ENCODE results near the gene RNF126.
"Not testable (repeated sequence)": the region's sequence is repeated elsewhere in the genome, so short reads cannot be mapped to it uniquely, and the experiment has no call there.

Gene RNF126

DNA sequence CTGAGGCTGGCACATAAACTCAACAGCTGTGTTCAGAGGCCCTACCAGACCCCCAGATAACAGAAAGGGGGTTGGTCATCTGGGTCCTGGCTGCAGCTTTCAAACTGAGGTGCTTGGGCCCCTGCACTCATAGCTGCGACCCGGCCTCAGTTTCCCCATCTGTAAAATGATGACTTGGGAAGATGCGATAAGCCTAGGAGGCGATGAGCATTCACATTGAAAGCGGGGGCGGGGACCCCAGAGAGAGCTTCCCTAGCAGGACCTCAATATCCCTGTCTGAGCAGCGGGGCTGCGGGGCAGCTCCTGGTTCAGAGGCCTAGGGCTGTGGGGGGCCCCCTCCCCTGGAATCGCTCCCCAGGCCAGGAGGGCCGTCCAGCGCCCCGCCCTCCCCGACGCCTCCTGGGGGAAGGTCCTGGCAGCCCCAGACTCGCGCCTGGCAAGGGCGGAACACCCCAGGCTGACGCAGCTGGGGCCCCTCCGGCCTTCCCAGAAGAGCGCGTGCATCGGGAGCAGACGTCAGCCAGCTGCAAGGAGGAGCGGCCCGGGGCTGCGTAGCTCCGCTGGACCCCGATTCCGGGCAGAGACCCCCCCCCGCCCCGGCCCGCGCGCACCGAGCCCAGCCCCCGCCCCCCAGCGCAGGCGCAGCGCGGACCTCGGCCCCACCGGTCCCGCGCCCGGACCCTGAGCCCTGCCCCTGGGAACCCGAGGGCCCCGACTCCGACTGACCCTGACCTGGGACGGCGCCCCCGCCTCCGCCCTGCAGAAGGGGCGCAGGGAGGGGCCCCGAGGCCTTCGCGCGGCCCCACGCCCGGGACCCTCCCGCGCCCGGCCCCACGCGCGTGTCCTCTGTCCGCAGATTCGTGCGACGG, 16.6 kb upstream of the RNF126 start:
- H3K4me1 Mint-ChIP-seq (ENCODE audit: low read depth in 2 of 2), result peaks cover 5 to 8% of the 10 kb centered on the region in 2 donors
- peaks cover 4% of the 10 kb centered on the region for H3K36me3 Mint-ChIP-seq (ENCODE audit: insufficient read depth)
- ATAC-seq (replicated peaks), result no peak
- H3K27ac Mint-ChIP-seq, result no peak overlapping the region
- peaks cover 9 to 12% of the 10 kb centered on the region in 2 donors for H3K27me3 Mint-ChIP-seq
- peak overlapping the region; percentile 58 to 78 for H3K4me3 Mint-ChIP-seq
- no peak for DNase-seq
- H3K9me3 Mint-ChIP-seq, result no peaks in the 10 kb centered on the region

GRCh38 chr19:678791-679388, 15.9 kb upstream of the RNF126 start:
- DNase-seq, result no peak
- ATAC-seq (replicated peaks), result no peak
- Mint-ChIP-seq H3K27ac (no peak overlapping the region), H3K9me3 (no peaks in the 10 kb centered on the region), H3K36me3 (ENCODE audit: insufficient read depth) (peaks cover 4% of the 10 kb centered on the region), H3K4me1 (ENCODE audit: low read depth in 2 of 2) (peaks cover 5 to 8% of the 10 kb centered on the region in 2 donors), H3K27me3 (peaks cover 13 to 16% of the 10 kb centered on the region in 2 donors), H3K4me3 (peak overlapping the region; percentile 58 to 59)

DNA sequence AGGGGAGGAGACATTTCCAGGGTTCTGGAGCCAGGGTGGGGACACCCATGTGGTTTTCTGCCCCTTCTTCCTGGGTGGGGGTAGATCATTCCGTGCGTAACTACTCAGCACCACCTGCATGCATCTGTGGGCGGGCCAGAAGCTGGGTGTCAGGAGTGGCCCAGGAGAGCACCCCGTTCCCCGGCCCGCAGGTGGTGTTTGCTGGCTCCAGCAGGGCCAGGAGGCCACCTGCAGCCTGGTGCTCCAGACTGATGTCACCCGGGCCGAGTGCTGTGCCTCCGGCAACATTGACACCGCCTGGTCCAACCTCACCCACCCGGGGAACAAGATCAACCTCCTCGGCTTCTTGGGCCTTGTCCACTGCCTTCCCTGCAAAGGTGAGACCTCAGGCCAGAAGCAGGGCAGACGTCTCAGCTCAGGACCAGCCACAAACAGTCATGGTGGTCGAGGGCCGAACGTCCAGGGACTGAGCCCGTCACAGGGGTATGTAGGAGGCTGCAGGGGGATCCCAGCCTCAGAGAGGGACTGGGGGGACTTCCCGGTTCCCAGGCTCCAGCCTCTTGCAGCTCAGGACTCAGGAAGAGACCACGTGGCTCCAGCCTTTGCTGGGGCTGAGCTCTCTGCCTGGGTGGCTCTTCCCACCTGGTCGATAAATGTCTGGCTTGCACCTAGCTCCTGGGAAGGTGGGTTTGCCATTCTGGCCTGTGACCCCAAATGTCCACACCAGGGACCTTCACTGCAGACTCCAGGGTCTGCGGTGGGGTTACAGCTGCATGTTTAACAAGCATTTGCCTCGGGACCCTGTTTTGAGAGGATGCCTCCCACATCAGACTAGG, 14.8 kb upstream of the RNF126 start:
- no peak for ATAC-seq (replicated peaks)
- Mint-ChIP-seq H3K4me3 (peak overlapping the region in 1 of 2 donors; percentile 12), H3K27ac (no peak overlapping the region), H3K4me1 (ENCODE audit: low read depth in 2 of 2) (peaks cover 5 to 8% of the 10 kb centered on the region in 2 donors), H3K9me3 (no peaks in the 10 kb centered on the region), H3K27me3 (peaks cover 19 to 23% of the 10 kb centered on the region in 2 donors), H3K36me3 (ENCODE audit: insufficient read depth) (peaks cover 4% of the 10 kb centered on the region)
- DNase-seq, result no peak

GRCh38 chr19:677201-677600, 14.2 kb upstream of the RNF126 start:
- Mint-ChIP-seq H3K27me3 (peaks cover 19 to 23% of the 10 kb centered on the region in 2 donors), H3K36me3 (ENCODE audit: insufficient read depth) (peaks cover 4% of the 10 kb centered on the region)
- DNase-seq, result no peak

DNA sequence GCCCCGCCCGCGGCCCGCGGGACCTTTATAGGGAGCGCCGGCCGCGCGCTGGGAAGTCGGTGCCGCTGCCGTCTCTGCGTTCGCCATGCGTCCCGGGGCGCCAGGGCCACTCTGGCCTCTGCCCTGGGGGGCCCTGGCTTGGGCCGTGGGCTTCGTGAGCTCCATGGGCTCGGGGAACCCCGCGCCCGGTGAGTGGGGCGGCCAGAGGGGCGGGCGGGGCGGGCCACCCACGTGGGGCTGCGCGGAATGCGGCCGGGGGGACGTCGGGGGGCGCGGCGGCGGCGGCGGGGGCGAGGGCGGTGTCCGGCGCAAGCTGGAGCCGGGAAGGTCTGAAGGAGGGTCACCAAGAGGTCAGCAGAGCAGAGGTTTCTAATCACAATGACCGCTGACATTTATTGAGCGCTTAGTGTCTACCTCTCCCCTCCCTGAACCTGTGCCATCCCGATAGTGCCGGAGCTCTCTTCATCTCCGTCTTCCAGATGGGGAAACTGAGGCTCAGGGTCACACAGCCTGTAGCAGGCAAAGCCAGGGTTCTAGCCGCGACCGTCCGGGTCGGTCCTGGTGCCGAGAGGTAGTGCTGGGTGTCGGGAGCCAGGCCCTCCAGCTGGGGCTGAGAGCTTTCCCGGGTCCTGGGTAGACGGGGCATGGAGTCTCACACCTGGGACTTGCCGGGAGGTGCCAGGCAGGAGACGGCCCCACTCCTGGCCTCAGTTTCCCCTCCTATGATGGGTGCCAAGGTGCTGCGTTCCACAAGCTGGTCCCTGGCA, 13.5 kb upstream of the RNF126 start, which contains the start of gene FSTL3:
FSTL3 (plus strand) TSS at position 54 of the 767 bp plus-strand sequence; CDS start at position 86, 32 bp downstream.
- no peaks in the 10 kb centered on the region for H3K9me3 Mint-ChIP-seq
- peaks cover 4% of the 10 kb centered on the region for H3K36me3 Mint-ChIP-seq (ENCODE audit: insufficient read depth)
- DNase-seq (no peak), ATAC-seq (replicated peaks) (no peak)
- H3K27me3 Mint-ChIP-seq, result peaks cover 19 to 23% of the 10 kb centered on the region in 2 donors
- peaks cover 5 to 8% of the 10 kb centered on the region in 2 donors for H3K4me1 Mint-ChIP-seq (ENCODE audit: low read depth in 2 of 2)
- no peak within 1 kb of the TSS for H3K4me3 Mint-ChIP-seq
- no peak within 1 kb of the TSS for H3K27ac Mint-ChIP-seq

More at GRCh38 chr19:677201-677600, 14.2 kb upstream of the RNF126 start:
- no peak for ATAC-seq (replicated peaks)
- no peak overlapping the region for H3K4me3 Mint-ChIP-seq
- peaks cover 5 to 8% of the 10 kb centered on the region in 2 donors for H3K4me1 Mint-ChIP-seq (ENCODE audit: low read depth in 2 of 2)
- no peak overlapping the region for H3K27ac Mint-ChIP-seq
- no peaks in the 10 kb centered on the region for H3K9me3 Mint-ChIP-seq

DNA sequence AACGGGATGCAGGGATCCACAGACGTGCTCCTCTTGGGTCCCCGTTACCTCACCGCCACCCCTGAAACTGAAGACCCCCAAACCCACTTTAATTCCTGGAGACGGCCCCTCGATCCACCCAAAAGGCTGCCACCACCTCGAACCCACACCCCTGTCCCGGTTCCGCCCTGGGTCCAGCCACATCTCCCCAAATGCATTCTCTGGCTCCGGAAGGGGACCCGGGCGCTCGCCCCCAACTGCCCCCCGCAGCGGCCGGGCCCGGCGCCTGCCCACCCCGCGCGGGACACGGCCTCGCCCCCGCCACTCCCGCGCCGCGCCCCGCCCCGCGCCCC, 13.0 kb upstream of the RNF126 start:
- Mint-ChIP-seq H3K27me3 (peaks cover 19 to 23% of the 10 kb centered on the region in 2 donors), H3K9me3 (no peaks in the 10 kb centered on the region), H3K4me3 (no peak overlapping the region), H3K27ac (no peak overlapping the region), H3K4me1 (ENCODE audit: low read depth in 2 of 2) (peaks cover 5 to 8% of the 10 kb centered on the region in 2 donors), H3K36me3 (ENCODE audit: insufficient read depth) (peaks cover 4% of the 10 kb centered on the region)
- no peak for DNase-seq
- no peak for ATAC-seq (replicated peaks)

GRCh38 chr19:674282-675151, 11.5 kb upstream of the RNF126 start:
- Mint-ChIP-seq H3K9me3 (no peaks in the 10 kb centered on the region), H3K4me1 (ENCODE audit: low read depth in 2 of 2) (peaks cover 0 to 4% of the 10 kb centered on the region in 2 donors), H3K36me3 (ENCODE audit: insufficient read depth) (no peaks in the 10 kb centered on the region), H3K27me3 (peaks cover 19 to 23% of the 10 kb centered on the region in 2 donors), H3K27ac (no peak overlapping the region), H3K4me3 (no peak overlapping the region)
- no peak for ATAC-seq (replicated peaks)
- DNase-seq, result no peak

- no peak for DNase-seq
- Mint-ChIP-seq H3K9me3 (no peaks in the 10 kb centered on the region), H3K4me1 (ENCODE audit: low read depth in 2 of 2) (peaks cover 0 to 4% of the 10 kb centered on the region in 2 donors), H3K27ac (no peak overlapping the region), H3K4me3 (no peak overlapping the region), H3K27me3 (peaks cover 20 to 23% of the 10 kb centered on the region in 2 donors), H3K36me3 (ENCODE audit: insufficient read depth) (no peaks in the 10 kb centered on the region)
- ATAC-seq (replicated peaks), result peak; percentile 46
These were observed 7.6 kb upstream of the RNF126 start for GRCh38 chr19:670609-671075.

- DNase-seq; H3K27ac Mint-ChIP-seq; H3K9me3 Mint-ChIP-seq; H3K36me3 Mint-ChIP-seq (ENCODE audit: insufficient read depth); H3K4me3 Mint-ChIP-seq; H3K4me1 Mint-ChIP-seq (ENCODE audit: low read depth in 2 of 2); ATAC-seq (replicated peaks): not testable (repeated sequence)
- H3K27me3 Mint-ChIP-seq, result peaks cover 7 to 10% of the 10 kb centered on the region in 2 donors
These were observed 5.8 kb upstream of the RNF126 start for GRCh38 chr19:668675-669434.

- not testable (repeated sequence) for H3K27me3 Mint-ChIP-seq; DNase-seq; H3K4me3 Mint-ChIP-seq; H3K27ac Mint-ChIP-seq; H3K9me3 Mint-ChIP-seq; ATAC-seq (replicated peaks)
- Mint-ChIP-seq H3K36me3 (ENCODE audit: insufficient read depth) (peaks cover 13% of the 10 kb centered on the region), H3K4me1 (ENCODE audit: low read depth in 2 of 2) (peaks cover 4 to 12% of the 10 kb centered on the region in 2 donors)
These were observed 4.1 kb upstream of the RNF126 start for GRCh38 chr19:666985-667573.

DNA sequence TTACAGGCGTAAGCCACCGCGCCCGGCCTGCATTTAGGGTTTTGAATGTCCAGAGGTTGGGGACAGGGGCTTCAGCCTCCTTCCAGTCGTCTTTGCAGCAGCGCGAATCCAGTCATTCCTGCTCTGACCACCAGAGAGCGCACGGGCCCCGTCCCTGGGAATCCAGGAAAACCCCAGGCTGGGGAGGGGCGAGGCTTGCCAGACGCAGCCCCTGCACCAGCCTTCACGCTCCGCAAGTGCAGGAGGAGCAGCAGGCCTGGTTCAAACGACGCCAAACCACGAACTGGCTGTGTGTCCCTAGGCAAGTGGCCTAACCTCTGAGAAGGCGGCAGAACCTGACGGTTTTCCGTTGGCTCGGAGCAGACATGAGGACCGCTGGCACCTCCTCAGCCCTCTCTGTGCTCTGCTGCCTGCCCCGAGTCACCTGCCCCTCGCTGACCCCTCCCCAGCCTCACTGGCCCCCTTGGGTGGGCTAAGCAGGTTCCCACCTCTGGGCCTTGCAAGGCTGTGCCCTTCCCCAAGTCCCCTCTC, 2.0 kb upstream of the RNF126 start:
- peak; percentile 71 to 75 (median 72) for DNase-seq
- peaks cover 34% of the 10 kb centered on the region for H3K36me3 Mint-ChIP-seq (ENCODE audit: insufficient read depth)
- peak overlapping the region; percentile 28 to 82 for H3K27ac Mint-ChIP-seq
- peaks cover 21 to 31% of the 10 kb centered on the region in 2 donors for H3K4me1 Mint-ChIP-seq (ENCODE audit: low read depth in 2 of 2)
- no peaks in the 10 kb centered on the region for H3K9me3 Mint-ChIP-seq
- peaks cover 0 to 5% of the 10 kb centered on the region in 2 donors for H3K27me3 Mint-ChIP-seq
- ATAC-seq (replicated peaks), result no peak
- H3K4me3 Mint-ChIP-seq, result peak overlapping the region; percentile 62 to 83

Data from effector memory CD8-positive, alpha-beta T cell (primary cell).